Right atrium auricular region (tissue), 2 donors: ENCODE data around the gene SLX9. TPM values are rescaled to one million over a fixed set of nuclear protein-coding genes. Genes with fewer than 3 reads are reported as not detected.
"Not testable (repeated sequence)": the region's sequence is repeated elsewhere in the genome, so short reads cannot be mapped to it uniquely, and the experiment has no call there.

Experiments used
- DNase-seq: peaks from one replicate; pipeline ENCODE4 v3.0.0-alpha.2; 2019; ENCODE audit warnings: low spot score
- H3K27ac ChIP-seq, 2 donors: fragments of 200-600 bp; sonication (generic); 1 replicate in 1 of 2; 2 replicates in 1 of 2; pipeline ENCODE4 v1.5.1; 2016 to 2019
- H3K27me3 ChIP-seq, 2 donors: fragments of 200-600 bp; sonication (generic); one replicate each; pipeline versions ENCODE4 v1.5.1 to v1.6.0; 2017 to 2019
- H3K36me3 ChIP-seq: fragments of 200-600 bp; sonication (generic); one replicate; pipeline ENCODE4 v1.5.1; 2016
- H3K4me1 ChIP-seq, 2 donors: fragments of 200-600 bp; sonication (generic); one replicate each; pipeline versions ENCODE4 v1.5.1 to v1.6.0; 2017 to 2019
- H3K4me3 ChIP-seq, 2 donors: fragments of 200-600 bp; sonication (generic); 1 replicate in 1 of 2; 2 replicates in 1 of 2; pipeline ENCODE4 v1.5.1; 2017 to 2019; ENCODE audit warnings: mild to moderate bottlenecking in 1 of 2, moderate library complexity in 1 of 2
- H3K9me3 ChIP-seq, 2 donors: fragments of 200-600 bp; sonication (generic); one replicate each; pipeline ENCODE4 v1.5.1; 2019
- total RNA-seq, 2 donors: library from RNA; depleted of rRNA; stranded (reverse); fragments of >200 nt; gene quantifications; one replicate each; pipeline ENCODE4 v1.1.0, GENCODE V29; 2016
- TF ChIP-seq, protein P1 (sequence below), 2 donors: fragments of 200-600 bp; sonication (generic); IDR thresholded peaks; one replicate each; pipeline ENCODE4 v1.5.1; 2019; ENCODE audit warnings: antibody characterized with exemption in 2 of 2

Gene SLX9
- total RNA-seq, 2 donors from 2014 or later, result 15.9 to 18.8 TPM

- Histone ChIP-seq H3K4me3 (no peak overlapping the region), H3K36me3 (no peaks in the 10 kb centered on the region), H3K9me3 (no peaks in the 10 kb centered on the region), H3K27me3 (peaks cover 5% of the 10 kb centered on the region in 2 donors), H3K27ac (no peak overlapping the region), H3K4me1 (peaks cover 0 to 23% of the 10 kb centered on the region in 2 donors)
- no peak for DNase-seq
- TF ChIP-seq, protein P1, sequence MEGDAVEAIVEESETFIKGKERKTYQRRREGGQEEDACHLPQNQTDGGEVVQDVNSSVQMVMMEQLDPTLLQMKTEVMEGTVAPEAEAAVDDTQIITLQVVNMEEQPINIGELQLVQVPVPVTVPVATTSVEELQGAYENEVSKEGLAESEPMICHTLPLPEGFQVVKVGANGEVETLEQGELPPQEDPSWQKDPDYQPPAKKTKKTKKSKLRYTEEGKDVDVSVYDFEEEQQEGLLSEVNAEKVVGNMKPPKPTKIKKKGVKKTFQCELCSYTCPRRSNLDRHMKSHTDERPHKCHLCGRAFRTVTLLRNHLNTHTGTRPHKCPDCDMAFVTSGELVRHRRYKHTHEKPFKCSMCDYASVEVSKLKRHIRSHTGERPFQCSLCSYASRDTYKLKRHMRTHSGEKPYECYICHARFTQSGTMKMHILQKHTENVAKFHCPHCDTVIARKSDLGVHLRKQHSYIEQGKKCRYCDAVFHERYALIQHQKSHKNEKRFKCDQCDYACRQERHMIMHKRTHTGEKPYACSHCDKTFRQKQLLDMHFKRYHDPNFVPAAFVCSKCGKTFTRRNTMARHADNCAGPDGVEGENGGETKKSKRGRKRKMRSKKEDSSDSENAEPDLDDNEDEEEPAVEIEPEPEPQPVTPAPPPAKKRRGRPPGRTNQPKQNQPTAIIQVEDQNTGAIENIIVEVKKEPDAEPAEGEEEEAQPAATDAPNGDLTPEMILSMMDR (IDR thresholded peaks at IDR 0.05), result no peak
These were observed 13.3 kb upstream of the SLX9 start for GRCh38 chr21:44926331-44927101.

DNA sequence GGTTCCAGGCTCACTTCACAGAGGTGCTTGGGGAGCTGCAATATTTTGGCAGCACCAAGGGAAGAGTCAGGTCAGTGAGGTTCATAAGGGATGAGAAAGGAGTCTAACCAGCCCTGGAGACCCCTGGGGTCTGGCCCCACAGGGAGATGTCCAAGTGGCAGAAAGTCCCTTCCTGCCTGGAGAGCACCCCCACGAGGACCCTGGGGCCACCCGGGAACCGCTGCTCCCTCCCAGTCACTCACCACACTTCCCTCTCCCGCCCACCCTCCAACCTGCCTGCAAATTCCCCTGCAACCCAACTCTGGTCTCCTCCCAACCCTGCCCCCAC is 12.6 kb upstream of the SLX9 start:
- Histone ChIP-seq H3K27me3 (peaks cover 7 to 12% of the 10 kb centered on the region in 2 donors), H3K27ac (no peak overlapping the region), H3K9me3 (no peaks in the 10 kb centered on the region), H3K4me3 (no peak overlapping the region), H3K4me1 (peaks cover 0 to 30% of the 10 kb centered on the region in 2 donors), H3K36me3 (no peaks in the 10 kb centered on the region)
- TF ChIP-seq, protein P1 (IDR thresholded peaks at IDR 0.05), result no peak
- no peak for DNase-seq

DNA sequence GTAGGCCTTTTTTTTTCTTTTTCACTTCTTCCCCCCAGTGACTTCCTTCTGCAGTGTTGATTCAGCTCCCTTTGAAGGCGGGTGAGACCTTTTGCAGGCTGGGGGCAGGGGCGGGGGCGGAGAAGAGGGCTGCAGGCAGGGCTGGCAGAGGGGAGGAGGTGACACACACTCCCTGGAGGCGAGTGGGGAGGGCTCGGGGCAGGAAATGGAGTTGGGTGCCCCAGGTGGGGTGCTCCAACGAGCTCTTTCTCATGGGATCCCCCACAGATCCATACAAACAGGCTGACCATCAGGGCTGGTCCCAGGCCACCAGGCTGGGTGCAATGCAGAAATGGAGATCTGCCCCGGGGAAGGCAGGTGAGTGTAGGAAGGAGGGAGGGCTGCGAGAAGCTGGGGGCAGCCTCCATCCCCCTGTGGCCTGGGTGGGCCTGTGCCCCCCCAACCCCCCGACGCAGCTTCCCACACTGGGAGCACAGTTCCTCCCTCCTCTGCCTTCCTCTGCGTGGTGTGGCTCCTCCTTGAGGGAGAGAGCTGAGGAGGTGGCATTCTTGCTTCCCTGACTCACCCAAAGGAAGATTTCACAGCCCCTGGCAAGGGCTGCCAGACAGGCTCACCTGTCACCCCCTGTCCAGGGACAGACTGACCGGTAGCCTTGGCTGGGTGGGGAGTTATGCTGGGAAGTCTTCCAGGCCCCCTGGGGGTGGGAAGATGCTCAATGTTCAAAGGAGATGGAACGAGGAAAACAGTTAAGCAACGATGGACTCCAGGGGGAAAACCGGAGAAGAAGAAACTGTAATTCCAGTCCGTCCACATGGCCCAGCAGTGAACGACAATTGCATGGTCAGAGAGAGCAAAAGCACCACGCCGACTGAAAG is 12.0 kb upstream of the SLX9 start:
- no peak overlapping the region for H3K27ac ChIP-seq
- H3K27me3 ChIP-seq, result peaks cover 9 to 14% of the 10 kb centered on the region in 2 donors
- no peak for DNase-seq
- no peak overlapping the region for H3K4me3 ChIP-seq
- H3K4me1 ChIP-seq, result peaks cover 0 to 36% of the 10 kb centered on the region in 2 donors
- TF ChIP-seq, protein P1 (IDR thresholded peaks at IDR 0.05), result no peak
- no peaks in the 10 kb centered on the region for H3K9me3 ChIP-seq
- H3K36me3 ChIP-seq, result no peaks in the 10 kb centered on the region

DNA sequence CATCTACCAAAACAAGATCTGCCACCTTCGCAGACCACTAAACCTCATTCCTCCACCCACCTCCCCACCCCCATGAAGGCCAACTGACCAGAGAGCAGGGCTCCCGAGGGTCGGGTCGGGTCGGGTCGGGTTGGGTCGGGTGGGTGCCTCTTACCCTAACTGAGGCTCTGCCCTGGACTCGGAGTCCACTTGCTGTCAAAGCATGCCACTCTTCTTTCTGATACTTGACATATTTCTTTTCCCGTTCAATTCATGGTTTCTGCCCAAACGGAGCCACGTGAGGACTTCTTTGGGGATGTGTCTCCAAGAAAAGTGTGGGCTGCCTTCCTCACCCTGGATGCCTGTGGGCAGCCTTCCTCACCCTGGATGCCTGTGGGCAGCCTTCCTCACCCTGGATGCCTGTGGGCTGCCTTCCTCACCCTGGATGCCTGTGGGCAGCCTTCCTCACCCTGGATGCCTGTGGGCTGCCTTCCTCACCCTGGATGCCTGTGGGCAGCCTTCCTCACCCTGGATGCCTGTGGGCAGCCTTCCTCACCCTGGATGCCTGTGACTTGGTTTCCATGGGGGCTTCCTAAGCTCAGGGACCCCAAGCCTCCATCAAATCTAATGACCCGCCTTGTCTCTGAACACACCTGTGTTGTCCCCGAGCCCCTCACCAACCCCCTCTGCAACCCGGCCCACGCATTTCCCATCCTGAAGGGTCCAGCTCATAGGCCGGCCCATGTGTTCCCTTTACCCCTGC is 11.2 kb upstream of the SLX9 start:
- H3K27ac ChIP-seq, H3K9me3 ChIP-seq, H3K4me3 ChIP-seq, H3K36me3 ChIP-seq, DNase-seq: not testable (repeated sequence)
- H3K27me3 ChIP-seq, result peaks cover 9 to 14% of the 10 kb centered on the region in 2 donors
- peaks cover 0 to 39% of the 10 kb centered on the region in 2 donors for H3K4me1 ChIP-seq

GRCh38 chr21:44929242-44929798 is 10.5 kb upstream of the SLX9 start:
- Histone ChIP-seq H3K27ac (no peak overlapping the region), H3K36me3 (no peaks in the 10 kb centered on the region), H3K27me3 (peaks cover 9 to 14% of the 10 kb centered on the region in 2 donors), H3K4me1 (peaks cover 0 to 39% of the 10 kb centered on the region in 2 donors), H3K4me3 (no peak overlapping the region), H3K9me3 (no peaks in the 10 kb centered on the region)
- TF ChIP-seq, protein P1 (IDR thresholded peaks at IDR 0.05), result no peak
- DNase-seq, result no peak
